GM21825 (cell line): ENCODE measurements around the gene TENT5C.

Experiments
- ATAC-seq: cut with Tn5 transposase; IDR thresholded peaks from one replicate; pipeline ENCODE4 v1.9.1; 2021; ENCODE audit warnings: mild to moderate bottlenecking, moderate library complexity; ENCODE audit not compliant: unreplicated experiment

Gene TENT5C

DNA sequence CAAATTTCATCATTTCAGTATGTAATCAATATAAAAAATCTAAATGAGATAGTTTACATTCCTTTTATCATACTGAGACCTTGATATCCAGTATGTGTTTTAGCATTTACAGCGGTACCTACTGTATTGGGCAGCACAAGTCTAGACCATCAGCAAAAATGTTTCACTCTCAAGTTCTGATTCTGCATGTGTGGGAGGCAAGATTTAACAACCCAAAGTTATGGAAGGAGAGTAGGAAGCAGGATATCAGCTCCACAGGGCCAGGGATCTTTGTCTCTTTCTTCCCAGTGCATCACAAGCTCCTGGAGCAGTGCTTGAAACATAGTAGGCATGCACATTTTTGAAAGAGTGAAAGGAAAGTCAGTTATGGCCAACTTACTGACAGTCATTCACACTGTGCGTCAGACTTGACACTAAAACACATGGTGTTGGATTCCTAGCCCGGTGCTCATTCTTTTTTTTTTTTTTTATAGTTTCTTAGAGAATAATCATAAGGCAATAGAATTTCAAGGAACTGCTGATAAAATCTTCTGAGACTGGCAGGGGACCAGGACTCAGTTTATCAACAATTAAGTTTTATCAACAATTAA, 6.1 kb downstream of the TENT5C start:
- ATAC-seq, result no peak

DNA sequence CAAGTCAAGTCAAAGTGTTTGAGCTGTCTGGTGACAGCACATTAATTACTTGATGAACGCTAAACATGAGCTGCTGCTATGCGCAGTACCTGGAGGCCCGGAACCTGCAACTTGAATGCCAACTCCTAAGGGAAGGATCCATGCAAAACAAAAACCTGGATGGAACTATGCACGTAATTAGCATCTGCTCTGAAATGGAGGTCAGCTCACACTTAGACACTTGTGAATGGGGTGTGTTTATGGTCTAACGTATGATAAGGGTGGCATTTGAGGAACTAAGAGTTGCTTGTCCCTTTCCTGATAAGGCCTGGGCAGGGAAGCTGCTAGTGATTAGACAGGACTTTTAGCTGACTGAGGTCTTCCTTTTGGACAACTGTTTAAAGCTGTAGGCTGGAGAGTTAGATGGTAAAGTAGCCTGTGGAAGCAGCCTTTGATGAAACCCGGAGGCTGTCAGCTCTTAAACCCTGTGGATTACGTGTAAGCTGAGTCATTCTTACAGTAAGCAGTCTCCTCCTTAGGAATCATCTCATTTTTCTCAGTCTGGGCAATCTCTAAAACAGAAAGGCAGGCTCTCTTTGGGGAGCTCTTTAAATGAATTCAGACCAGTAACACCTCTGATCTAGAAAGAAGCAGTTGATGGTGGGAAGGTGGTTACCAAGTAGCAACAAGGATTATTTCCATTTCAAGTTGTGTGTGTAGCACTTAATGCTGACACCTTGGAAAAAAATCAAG, 6.8 kb downstream of the TENT5C start:
- no peak for ATAC-seq

DNA sequence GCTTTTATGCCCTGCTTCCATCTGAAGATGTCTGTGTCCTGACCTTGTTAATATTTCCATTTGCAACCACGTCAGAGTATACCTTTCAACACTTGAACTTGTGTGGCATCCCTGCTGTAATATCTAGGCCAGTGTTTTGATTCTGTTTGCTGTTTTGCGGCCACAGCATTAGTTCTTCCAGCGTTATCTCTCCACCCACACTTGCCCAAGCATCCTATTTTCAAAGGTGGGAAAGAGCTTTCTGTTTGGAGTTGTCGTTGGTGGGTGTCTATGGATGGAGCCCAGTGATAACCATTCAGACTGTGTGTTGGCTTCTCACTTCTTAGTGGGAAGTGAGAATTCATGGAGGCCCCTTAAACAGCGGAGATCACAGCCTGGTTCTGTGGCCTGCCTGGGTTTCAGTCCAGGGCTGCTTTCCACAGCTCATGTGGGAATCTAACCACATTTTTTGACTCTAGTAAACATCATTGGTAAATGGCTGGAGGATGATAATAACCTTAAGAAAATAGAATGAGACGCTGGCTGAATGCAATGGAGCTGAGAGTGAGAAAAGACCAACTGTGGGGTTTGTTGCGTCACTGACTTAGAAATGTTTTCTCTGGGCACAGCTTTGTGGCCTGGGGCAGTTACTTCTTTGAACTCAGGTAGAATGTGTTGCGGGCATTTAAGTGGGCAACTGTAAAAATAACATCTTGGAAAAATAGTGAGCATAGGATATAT, 7.6 kb downstream of the TENT5C start:
- no peak for ATAC-seq

DNA sequence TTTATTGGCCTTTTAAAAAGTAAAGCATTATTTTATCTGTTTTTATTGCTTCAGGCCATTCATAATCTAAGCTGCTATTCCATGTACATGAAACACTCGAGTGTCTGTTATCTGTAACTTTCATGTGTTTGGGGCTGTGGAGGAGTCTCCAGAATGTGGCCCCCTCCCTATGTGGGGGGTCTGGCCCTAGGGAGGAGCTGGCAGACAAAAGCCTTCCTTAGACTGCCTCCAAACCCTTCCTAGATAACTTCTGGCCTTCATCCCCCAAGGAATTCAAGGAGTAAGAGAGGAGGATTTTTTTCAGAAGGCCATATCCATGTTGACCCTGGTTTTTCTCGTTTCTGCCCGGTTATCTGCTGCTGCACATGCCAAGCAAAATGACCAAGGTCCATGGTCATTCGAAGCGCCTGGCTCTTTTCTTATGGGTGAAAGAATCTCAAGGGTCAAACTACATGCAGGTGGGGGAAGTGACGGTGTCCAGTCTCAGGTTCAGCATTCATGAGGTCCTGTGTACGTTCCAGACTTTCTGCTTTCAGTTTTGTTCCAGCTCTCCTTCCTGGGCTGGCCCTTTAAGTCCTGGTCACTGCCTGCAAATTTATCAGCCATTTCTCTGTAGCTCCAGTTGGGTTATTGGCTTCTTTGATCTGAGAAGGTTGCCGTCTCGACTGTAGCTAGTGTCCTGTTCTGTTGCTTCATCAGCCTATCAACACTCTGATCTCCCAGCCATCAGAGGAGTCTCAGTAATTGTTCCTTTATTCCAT, 8.3 kb downstream of the TENT5C start:
- ATAC-seq, result no peak

DNA sequence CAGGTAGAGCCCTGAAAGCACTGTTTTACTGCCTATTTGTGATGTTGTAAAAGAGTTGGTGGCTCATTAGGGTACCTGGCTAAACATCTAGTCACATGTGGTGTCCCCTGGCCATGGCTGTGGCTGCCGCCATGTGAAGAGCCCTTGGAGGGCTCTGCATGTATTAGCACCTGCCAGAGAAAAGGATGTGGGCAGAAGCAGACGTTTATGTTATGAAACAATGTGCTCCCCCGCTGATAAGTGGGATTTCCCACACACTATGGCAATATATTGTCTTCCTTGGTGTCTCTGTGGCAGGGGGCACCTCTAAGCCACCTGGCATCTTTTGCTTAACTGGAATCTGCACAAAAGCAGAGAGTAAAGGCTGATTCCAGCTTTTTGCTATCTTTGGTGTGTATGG, 9.6 kb downstream of the TENT5C start:
- ATAC-seq, result no peak

DNA sequence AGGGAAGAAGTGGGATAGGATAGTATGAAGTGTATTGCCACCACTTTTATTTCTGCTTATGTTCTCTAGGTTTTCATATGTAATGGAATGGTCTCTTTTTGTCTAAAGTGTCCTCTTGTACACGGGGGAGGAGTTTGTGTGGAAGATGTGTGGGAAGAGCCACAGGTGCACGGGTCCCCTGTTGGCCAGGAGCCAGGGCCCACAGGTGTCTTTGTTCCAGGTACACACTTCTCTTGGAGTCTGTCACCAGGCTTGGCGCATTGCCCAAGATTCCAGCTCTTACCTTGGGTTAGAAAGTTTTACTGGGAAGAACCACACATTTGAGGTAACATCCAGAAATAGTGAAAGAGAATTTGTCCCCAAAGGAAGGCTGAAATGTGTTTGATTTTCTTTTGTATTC, 10.5 kb downstream of the TENT5C start:
- ATAC-seq, result no peak

DNA sequence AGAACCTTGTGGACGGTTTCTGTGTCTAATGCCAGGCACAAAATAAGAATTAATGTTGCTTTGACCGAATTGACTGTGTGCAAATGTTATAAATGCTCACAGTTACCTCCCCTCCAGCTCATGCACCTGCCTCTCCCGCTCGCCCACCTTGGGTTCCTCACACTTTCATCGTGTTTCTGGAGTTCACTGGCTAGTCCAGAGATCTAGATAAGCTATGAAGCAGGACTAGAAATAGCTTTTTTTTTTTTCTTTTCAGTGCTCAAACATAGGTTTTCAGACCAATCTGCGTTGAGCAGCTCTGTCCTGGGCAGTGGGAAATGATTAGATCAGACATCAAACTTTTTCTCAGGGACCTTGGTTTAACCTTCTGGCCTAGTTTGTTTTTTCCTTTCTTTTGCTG, 11.1 kb downstream of the TENT5C start:
- ATAC-seq, result no peak

DNA sequence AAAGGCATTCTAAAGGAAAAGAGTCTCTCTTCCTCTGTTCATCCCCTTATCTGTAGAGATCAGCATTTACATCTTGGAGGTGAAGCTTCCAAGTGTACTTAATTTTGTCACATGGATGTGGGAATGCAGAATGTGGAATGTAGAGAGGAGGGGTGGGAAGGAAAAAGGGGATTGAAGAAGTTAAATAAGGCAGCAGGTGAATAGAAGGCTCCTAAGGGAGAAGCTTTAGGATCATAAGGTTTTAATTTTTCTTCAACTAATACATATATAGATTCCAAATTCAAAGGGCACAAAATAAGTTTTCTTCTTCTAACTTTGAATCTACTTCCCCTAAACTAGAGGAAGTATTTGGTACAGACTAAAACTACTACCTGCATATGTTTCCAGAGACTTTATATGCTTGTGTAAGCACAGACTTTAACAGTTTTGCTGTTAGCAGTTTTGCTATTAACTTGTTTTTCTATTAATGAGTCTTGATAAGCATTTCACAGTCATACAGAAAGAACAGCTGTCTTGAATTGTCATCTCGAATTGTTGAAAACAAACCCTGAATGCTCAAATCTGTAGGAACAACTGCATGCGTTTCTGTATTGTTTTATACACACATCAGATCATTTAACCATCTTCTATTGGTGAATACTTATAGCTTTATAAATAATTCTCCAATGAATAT, 12.7 kb downstream of the TENT5C start:
- no peak for ATAC-seq

DNA sequence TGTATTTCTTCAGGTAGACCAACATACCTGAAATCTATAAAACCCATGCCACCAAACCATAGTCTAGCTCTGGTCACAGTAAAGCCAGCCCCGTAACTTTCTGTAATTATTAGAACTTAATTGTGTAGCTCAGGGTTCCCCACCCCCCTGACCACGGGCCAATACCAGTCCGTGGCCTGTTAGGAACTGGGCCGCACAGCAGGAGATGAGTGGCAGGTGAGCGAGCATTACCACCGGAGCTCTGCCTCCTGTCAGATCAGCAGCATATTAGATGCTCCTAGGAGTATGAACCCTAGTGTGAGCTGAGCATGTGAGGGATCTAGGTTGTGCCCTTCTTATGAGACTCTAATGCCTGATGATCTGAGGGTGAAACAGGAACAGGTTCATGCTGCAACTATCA, 14.6 kb downstream of the TENT5C start:
- ATAC-seq, result no peak

DNA sequence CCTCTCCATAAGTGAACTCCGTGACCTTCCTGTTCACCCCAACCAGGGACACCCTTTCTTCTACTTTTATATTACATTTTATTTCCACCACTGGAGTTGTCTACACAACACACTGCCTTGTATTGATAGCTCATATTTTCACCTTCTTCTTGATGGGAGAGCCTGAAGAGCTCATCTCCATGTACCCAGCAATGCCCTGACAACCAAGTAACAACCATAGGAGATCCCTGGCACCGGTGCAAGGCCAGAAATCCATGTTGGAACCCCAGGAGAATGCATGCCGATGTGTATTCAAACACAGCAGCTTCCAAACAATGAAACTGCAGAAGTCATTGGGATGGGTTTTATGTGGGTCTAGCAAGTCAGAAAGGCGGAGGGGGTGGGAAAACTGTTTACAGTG, 15.5 kb downstream of the TENT5C start:
- ATAC-seq, result no peak

DNA sequence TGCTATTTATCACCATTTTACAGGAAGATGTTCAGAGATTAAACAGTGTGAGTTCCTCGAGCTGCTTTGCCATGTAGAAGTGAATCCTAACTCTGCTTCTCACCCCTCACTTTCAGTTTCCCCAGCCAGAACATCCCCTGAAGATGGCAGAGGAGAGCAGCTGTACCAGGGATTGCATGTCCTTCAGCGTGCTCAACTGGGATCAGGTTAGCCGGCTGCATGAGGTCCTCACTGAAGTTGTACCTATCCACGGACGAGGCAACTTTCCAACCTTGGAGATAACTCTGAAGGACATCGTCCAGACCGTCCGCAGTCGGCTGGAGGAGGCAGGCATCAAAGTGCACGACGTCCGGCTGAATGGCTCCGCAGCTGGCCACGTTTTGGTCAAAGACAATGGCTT, 16.9 kb downstream of the TENT5C start:
- no peak for ATAC-seq

DNA sequence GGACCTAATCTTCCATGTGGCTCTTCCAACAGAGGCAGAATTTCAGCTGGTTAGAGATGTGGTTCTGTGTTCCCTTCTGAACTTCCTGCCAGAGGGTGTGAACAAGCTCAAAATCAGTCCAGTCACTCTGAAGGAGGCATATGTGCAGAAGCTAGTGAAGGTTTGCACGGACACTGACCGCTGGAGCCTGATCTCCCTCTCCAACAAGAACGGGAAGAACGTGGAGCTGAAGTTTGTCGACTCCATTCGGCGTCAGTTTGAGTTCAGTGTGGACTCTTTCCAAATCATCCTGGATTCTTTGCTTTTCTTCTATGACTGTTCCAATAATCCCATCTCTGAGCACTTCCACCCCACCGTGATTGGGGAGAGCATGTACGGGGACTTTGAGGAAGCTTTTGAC, 17.3 kb downstream of the TENT5C start:
- no peak for ATAC-seq

DNA sequence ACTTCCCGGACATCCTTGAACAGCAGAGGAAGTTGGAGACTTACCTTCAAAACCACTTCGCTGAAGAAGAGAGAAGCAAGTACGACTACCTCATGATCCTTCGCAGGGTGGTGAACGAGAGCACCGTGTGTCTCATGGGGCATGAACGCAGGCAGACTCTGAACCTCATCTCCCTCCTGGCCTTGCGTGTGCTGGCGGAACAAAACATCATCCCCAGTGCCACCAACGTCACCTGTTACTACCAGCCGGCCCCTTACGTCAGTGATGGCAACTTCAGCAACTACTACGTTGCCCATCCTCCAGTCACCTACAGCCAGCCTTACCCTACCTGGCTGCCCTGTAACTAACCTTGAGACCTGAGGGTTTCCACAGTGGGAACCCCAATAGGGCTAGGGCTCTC, 17.9 kb downstream of the TENT5C start:
- ATAC-seq, result no peak

DNA sequence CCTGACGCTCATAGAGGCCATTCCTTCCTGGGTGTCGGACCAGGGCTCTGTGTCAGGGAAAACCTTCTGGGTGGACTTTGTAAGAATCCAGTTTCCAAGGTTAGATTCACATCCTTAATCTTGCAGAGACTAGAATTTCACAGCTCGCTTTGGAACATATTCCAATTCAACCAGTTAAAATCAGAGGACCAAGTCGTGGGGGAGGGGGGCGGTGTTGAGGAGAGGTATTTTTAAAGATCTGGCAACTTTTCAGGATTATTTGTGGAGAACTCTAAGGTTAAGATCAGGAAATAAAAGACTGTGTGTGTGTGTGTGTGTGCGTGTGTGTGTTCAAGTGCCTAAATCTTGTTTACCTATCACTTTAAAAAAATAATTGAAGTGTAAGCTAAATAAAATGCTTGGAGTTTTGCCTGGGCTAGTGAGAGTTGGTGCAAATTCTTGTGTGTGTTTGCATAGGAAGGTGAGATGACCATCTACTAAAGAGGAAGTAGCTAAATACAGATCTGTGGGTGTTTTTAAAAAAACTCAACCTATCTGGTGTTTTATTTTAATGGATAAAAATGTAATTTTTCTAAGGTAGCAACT, 21.8 kb downstream of the TENT5C start:
- no peak for ATAC-seq

DNA sequence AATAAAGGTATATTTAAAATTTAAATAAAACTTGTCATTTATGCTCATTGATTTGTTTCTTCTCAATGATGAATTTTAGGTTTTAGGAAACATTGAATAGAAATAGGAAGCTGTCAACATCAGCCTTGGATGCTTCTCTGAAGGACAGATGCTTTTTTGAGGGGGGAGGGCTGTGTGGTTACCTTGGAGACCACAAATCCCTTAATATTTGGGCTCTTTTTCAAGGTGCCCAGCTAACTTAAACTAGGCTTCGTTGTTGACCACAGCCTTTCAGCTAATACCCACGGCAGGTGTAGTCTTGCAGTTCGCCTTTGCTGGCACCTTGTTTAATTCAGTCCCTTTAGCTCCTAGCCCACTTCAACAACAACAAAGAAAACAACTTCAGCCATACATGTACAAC, 22.5 kb downstream of the TENT5C start:
- no peak for ATAC-seq

DNA sequence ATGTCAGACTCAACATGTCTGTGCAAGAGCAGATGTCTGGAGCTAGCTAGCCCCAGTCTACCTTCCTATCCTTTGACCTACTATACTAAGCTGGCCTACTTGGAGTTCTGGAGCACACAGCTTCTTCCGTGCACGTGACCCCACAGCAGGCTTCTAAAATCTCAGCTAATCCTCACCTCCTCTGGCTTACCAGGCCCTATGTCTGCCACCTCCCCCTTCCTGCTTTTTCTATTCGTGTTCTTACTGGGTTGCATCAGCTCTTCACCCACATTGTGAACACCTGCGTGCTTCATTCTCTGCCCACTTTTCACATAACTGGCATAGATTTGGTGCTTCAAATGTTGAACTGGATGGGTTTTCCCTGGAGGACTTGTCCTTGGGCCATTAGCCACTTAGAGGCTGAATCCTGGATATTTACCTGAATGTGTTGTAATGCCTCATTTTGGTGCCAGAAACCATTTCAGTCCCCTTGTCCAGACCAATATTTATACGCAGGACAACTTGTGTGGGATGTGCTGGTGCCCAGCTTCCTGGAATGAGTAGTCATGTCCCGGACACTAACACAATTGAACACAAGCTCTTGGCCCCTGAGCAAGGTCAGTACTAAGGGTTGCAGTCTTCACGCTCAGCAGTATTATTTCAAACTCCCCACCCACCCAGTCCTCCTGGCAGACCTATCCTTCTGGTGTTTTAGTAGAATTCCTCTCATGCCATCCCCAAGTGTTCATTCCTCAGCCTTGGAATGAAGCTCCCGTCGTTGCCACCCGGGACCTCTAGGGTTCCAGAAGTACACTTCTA, 24.0 kb downstream of the TENT5C start:
- no peak for ATAC-seq

DNA sequence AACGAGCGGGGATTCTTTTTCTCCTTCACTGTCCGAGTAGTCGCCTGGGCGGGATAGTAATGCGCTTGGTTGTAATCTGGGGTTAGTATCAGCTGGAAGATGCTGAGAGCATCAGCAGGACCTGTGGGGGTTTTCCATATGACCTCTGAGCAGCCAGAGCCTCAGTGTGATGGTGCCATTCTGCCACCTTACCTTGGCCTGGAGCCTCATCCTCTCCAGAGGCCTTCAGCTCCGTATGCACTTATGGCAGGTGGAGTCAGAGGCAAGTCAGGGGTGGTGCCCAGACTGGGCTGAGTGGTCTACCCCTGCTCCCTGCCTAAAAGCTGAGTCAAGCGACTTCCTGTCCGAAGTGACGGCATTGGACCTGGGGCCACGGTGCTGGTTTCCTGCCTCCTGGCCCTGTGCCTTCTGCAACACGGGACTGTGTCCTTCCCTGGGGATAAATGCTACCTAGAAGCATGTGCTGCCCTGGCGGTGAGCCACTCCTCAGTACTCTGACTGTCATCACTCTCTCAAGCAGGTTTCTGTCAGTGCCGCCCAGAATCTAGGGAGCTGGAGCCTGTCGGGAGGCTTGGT, 24.7 kb downstream of the TENT5C start:
- ATAC-seq, result no peak

DNA sequence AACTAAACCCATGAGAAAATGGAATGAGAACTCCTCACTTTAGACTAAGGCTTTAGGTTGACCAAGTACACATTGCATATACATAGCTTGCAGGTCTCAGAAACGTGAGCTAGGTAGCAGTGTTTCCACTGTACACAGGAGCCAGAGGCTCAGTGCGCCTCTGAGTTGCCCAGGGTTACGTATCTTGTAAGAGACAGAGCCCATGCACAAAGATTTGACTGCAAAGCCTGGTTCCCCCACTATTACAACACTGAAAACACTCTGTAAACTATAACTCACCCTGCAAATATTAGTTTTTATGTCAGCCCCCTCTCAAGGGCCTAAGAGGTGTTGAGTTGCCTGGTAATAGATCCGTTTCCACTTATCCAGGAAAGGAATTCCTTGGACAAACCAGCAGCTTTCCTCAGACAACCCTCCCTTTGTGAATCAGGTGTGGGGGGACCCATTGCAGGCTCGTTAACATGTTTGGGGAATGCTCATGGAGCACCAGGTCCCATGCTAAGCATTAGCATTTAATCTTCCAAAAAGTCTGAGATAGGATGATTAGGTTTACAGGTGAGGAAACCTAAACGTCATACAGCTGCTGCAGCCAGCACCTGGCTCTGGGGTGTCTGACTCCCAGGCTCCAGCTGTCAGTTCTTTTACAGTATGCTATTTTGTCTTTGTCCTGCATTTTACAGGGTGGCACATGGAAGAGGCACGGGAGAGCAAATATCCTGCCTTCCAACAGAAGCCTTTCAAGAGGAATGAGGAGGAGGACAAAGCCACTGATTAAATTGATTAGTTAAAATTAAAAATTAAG, 25.7 kb downstream of the TENT5C start:
- no peak for ATAC-seq
